LHCN-M2 (cell line): ENCODE measurements around the gene GNG7. TPM values are rescaled to one million over a fixed set of nuclear protein-coding genes. Genes with fewer than 3 reads are reported as not detected.
A peak's percentile ranks its signal among the peaks of the same experiment; 100 is the strongest.
"Not testable (repeated sequence)": the region's sequence is repeated elsewhere in the genome, so short reads cannot be mapped to it uniquely, and the experiment has no call there.

ENCODE experiments used
- DNase-seq: peaks from one replicate; pipeline ENCODE4 v3.0.0-alpha.2; 2012; ENCODE audit warnings: low read depth
- total RNA-seq: library from RNA; depleted of rRNA; stranded (reverse); fragments of >200 nt; gene quantifications from 2 replicates; pipeline ENCODE4 v1.2.3, GENCODE V29; 2014

The GNG7 gene
- total RNA-seq, 1 experiment from 2014 or later = not detected

GRCh38 chr19:2577722-2578335 is 124.7 kb downstream of the GNG7 start:
- DNase-seq = no peak

- DNase-seq = peak; percentile 80
Observed at GRCh38 chr19:2575734-2576481, 126.6 kb downstream of the GNG7 start.

- DNase-seq = no peak
Observed at GRCh38 chr19:2574971-2575630, 127.4 kb downstream of the GNG7 start.

- no peak for DNase-seq
Observed at GRCh38 chr19:2574478-2574931, 128.0 kb downstream of the GNG7 start.

GRCh38 chr19:2573916-2574315 is 128.6 kb downstream of the GNG7 start:
- no peak for DNase-seq

GRCh38 chr19:2572152-2572551 is 130.3 kb downstream of the GNG7 start:
- not testable (repeated sequence) for DNase-seq

GRCh38 chr19:2569596-2570465 is 132.7 kb downstream of the GNG7 start:
- DNase-seq = no peak

GRCh38 chr19:2567996-2568395 is 134.5 kb downstream of the GNG7 start:
- DNase-seq = no peak

GRCh38 chr19:2567580-2567979 is 134.9 kb downstream of the GNG7 start:
- no peak for DNase-seq

GRCh38 chr19:2563546-2563945 is 138.9 kb downstream of the GNG7 start:
- not testable (repeated sequence) for DNase-seq

- DNase-seq = no peak
Observed at GRCh38 chr19:2561895-2562294, 140.6 kb downstream of the GNG7 start.

GRCh38 chr19:2561221-2561620 is 141.3 kb downstream of the GNG7 start:
- no peak for DNase-seq

GRCh38 chr19:2560369-2560768 is 142.1 kb downstream of the GNG7 start:
- no peak for DNase-seq

- no peak for DNase-seq
Observed at GRCh38 chr19:2558543-2558942, 144.0 kb downstream of the GNG7 start.

GRCh38 chr19:2558131-2558530 is 144.4 kb downstream of the GNG7 start:
- not testable (repeated sequence) for DNase-seq

- DNase-seq = no peak
Observed at GRCh38 chr19:2557093-2557440, 145.4 kb downstream of the GNG7 start.

GRCh38 chr19:2556221-2557092 is 146.0 kb downstream of the GNG7 start:
- DNase-seq = no peak

- no peak for DNase-seq
Observed at GRCh38 chr19:2555422-2556220, 146.9 kb downstream of the GNG7 start.

- DNase-seq = no peak
Observed at GRCh38 chr19:2554856-2555255, 147.6 kb downstream of the GNG7 start.

- no peak for DNase-seq
Observed at GRCh38 chr19:2553510-2553909, 149.0 kb downstream of the GNG7 start.
